Measurements from ENCODE around the gene NBL1.

GRCh38 chr1:19613171-19613703 lies 30.9 kb upstream of the NBL1 start:
- TF ChIP-seq CTCF (IDR thresholded peaks at IDR 0.05) (no peak), POLR2AphosphoS5 (IDR thresholded peaks at IDR 0.05) (no peak)
